ENCODE data around the gene SEMA4B. TPM values are rescaled to one million over a fixed set of nuclear protein-coding genes. Genes with fewer than 3 reads are reported as not detected.

The SEMA4B gene
- total and polyA plus RNA-seq, 2 experiments from 2014 or later: 16.7 to 48.2 TPM

- Mint-ChIP-seq H3K27me3 (ENCODE audit: insufficient read depth, low read depth, poor library complexity) (peaks cover 11% of the 10 kb centered on the region), H3K4me1 (peaks cover 7% of the 10 kb centered on the region), H3K36me3 (ENCODE audit: low read depth) (peaks cover 11% of the 10 kb centered on the region; the same call in 2 of the 3 replicates), H3K9me3 (no peaks in the 10 kb centered on the region), H3K4me3 (no peak overlapping the region), H3K27ac (0 out of 2 replicates have a peak overlapping the region, but pooled peaks have one; percentile 52)
- Histone ChIP-seq H2AFZ (no peak overlapping the region), H3K9me2 (ENCODE audit: insufficient read depth) (no peaks in the 10 kb centered on the region), H3K4me2 (no peak overlapping the region), H3K4me3 (no peak overlapping the region), H3K36me3 (ENCODE audit: insufficient read depth) (no peaks in the 10 kb centered on the region), H4K20me1 (replicated peaks; ENCODE audit: insufficient read depth) (peaks cover 10% of the 10 kb centered on the region), H3F3A (replicated peaks; ENCODE audit: low read depth) (no peaks in the 10 kb centered on the region), H3K27me3 (ENCODE audit: insufficient read depth) (no peaks in the 10 kb centered on the region), H3K79me2 (replicated peaks; ENCODE audit: insufficient read depth) (peaks cover 35% of the 10 kb centered on the region), H3K27ac (ENCODE audit: low read depth) (no peak overlapping the region), H3K4me1 (ENCODE audit: insufficient read depth) (no peaks in the 10 kb centered on the region)
- ATAC-seq (no peak), DNase-seq (ENCODE audit: low spot score) (no peak)
- TF ChIP-seq ZNF114 (CRISPR knock-in tag; IDR thresholded peaks at IDR 0.05) (no peak), EZH2 (IDR thresholded peaks at IDR 0.05; ENCODE audit: low read depth, unreplicated experiment) (no peak), CREB1 (CRISPR knock-in tag; IDR thresholded peaks at IDR 0.05; ENCODE audit: low read depth) (no peak), EZH2phosphoT487 (IDR thresholded peaks at IDR 0.05; ENCODE audit: unreplicated experiment) (no peak), ZNF331 (CRISPR knock-in tag; IDR thresholded peaks at IDR 0.05; ENCODE audit: low read depth) (no peak), NANOG (IDR thresholded peaks at IDR 0.05; ENCODE audit: borderline replicate concordance) (no peak), POLR2AphosphoS5 (IDR thresholded peaks at IDR 0.05; ENCODE audit: low read depth) (no peak), JUNB (IDR thresholded peaks at IDR 0.05; ENCODE audit: unreplicated experiment) (no peak), STAT1 (IDR thresholded peaks at IDR 0.05; ENCODE audit: unreplicated experiment) (no peak)
- TF ChIP-seq, protein P1, sequence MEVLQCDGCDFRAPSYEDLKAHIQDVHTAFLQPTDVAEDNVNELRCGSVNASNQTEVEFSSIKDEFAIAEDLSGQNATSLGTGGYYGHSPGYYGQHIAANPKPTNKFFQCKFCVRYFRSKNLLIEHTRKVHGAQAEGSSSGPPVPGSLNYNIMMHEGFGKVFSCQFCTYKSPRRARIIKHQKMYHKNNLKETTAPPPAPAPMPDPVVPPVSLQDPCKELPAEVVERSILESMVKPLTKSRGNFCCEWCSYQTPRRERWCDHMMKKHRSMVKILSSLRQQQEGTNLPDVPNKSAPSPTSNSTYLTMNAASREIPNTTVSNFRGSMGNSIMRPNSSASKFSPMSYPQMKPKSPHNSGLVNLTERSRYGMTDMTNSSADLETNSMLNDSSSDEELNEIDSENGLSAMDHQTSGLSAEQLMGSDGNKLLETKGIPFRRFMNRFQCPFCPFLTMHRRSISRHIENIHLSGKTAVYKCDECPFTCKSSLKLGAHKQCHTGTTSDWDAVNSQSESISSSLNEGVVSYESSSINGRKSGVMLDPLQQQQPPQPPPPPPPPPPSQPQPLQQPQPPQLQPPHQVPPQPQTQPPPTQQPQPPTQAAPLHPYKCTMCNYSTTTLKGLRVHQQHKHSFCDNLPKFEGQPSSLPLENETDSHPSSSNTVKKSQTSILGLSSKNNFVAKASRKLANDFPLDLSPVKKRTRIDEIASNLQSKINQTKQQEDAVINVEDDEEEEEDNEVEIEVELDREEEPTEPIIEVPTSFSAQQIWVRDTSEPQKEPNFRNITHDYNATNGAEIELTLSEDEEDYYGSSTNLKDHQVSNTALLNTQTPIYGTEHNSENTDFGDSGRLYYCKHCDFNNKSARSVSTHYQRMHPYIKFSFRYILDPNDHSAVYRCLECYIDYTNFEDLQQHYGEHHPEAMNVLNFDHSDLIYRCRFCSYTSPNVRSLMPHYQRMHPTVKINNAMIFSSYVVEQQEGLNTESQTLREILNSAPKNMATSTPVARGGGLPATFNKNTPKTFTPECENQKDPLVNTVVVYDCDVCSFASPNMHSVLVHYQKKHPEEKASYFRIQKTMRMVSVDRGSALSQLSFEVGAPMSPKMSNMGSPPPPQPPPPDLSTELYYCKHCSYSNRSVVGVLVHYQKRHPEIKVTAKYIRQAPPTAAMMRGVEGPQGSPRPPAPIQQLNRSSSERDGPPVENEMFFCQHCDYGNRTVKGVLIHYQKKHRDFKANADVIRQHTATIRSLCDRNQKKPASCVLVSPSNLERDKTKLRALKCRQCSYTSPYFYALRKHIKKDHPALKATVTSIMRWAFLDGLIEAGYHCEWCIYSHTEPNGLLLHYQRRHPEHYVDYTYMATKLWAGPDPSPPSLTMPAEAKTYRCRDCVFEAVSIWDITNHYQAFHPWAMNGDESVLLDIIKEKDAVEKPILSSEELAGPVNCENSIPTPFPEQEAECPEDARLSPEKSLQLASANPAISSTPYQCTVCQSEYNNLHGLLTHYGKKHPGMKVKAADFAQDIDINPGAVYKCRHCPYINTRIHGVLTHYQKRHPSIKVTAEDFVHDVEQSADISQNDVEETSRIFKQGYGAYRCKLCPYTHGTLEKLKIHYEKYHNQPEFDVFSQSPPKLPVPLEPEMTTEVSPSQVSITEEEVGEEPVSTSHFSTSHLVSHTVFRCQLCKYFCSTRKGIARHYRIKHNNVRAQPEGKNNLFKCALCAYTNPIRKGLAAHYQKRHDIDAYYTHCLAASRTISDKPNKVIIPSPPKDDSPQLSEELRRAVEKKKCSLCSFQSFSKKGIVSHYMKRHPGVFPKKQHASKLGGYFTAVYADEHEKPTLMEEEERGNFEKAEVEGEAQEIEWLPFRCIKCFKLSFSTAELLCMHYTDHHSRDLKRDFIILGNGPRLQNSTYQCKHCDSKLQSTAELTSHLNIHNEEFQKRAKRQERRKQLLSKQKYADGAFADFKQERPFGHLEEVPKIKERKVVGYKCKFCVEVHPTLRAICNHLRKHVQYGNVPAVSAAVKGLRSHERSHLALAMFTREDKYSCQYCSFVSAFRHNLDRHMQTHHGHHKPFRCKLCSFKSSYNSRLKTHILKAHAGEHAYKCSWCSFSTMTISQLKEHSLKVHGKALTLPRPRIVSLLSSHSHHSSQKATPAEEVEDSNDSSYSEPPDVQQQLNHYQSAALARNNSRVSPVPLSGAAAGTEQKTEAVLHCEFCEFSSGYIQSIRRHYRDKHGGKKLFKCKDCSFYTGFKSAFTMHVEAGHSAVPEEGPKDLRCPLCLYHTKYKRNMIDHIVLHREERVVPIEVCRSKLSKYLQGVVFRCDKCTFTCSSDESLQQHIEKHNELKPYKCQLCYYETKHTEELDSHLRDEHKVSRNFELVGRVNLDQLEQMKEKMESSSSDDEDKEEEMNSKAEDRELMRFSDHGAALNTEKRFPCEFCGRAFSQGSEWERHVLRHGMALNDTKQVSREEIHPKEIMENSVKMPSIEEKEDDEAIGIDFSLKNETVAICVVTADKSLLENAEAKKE (CRISPR knock-in tag; IDR thresholded peaks at IDR 0.05): no peak
- TF ChIP-seq, protein P2, sequence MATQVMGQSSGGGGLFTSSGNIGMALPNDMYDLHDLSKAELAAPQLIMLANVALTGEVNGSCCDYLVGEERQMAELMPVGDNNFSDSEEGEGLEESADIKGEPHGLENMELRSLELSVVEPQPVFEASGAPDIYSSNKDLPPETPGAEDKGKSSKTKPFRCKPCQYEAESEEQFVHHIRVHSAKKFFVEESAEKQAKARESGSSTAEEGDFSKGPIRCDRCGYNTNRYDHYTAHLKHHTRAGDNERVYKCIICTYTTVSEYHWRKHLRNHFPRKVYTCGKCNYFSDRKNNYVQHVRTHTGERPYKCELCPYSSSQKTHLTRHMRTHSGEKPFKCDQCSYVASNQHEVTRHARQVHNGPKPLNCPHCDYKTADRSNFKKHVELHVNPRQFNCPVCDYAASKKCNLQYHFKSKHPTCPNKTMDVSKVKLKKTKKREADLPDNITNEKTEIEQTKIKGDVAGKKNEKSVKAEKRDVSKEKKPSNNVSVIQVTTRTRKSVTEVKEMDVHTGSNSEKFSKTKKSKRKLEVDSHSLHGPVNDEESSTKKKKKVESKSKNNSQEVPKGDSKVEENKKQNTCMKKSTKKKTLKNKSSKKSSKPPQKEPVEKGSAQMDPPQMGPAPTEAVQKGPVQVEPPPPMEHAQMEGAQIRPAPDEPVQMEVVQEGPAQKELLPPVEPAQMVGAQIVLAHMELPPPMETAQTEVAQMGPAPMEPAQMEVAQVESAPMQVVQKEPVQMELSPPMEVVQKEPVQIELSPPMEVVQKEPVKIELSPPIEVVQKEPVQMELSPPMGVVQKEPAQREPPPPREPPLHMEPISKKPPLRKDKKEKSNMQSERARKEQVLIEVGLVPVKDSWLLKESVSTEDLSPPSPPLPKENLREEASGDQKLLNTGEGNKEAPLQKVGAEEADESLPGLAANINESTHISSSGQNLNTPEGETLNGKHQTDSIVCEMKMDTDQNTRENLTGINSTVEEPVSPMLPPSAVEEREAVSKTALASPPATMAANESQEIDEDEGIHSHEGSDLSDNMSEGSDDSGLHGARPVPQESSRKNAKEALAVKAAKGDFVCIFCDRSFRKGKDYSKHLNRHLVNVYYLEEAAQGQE (IDR thresholded peaks at IDR 0.05; ENCODE audit: unreplicated experiment): no peak
- TF ChIP-seq, protein P3, sequence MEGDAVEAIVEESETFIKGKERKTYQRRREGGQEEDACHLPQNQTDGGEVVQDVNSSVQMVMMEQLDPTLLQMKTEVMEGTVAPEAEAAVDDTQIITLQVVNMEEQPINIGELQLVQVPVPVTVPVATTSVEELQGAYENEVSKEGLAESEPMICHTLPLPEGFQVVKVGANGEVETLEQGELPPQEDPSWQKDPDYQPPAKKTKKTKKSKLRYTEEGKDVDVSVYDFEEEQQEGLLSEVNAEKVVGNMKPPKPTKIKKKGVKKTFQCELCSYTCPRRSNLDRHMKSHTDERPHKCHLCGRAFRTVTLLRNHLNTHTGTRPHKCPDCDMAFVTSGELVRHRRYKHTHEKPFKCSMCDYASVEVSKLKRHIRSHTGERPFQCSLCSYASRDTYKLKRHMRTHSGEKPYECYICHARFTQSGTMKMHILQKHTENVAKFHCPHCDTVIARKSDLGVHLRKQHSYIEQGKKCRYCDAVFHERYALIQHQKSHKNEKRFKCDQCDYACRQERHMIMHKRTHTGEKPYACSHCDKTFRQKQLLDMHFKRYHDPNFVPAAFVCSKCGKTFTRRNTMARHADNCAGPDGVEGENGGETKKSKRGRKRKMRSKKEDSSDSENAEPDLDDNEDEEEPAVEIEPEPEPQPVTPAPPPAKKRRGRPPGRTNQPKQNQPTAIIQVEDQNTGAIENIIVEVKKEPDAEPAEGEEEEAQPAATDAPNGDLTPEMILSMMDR (conservative IDR thresholded peaks at IDR 0.05; ENCODE audit: low read depth in 2 of 2): no peak
- TF ChIP-seq, protein P4, sequence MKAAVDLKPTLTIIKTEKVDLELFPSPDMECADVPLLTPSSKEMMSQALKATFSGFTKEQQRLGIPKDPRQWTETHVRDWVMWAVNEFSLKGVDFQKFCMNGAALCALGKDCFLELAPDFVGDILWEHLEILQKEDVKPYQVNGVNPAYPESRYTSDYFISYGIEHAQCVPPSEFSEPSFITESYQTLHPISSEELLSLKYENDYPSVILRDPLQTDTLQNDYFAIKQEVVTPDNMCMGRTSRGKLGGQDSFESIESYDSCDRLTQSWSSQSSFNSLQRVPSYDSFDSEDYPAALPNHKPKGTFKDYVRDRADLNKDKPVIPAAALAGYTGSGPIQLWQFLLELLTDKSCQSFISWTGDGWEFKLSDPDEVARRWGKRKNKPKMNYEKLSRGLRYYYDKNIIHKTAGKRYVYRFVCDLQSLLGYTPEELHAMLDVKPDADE (IDR thresholded peaks at IDR 0.05): no peak
Measured at GRCh38 chr15:90208356-90208755, 7.2 kb downstream of the SEMA4B start.

Data from GM23338 (cell line).